Upper lobe of left lung (tissue), 6 donors: ENCODE results near the gene MANF. TPM values are rescaled to one million over a fixed set of nuclear protein-coding genes. Genes with fewer than 3 reads are reported as not detected.
"Not testable (repeated sequence)": the region's sequence is repeated elsewhere in the genome, so short reads cannot be mapped to it uniquely, and the experiment has no call there.

Source experiments
- ATAC-seq, 2 donors: fragments of 200-7000 bp; cut with Tn5 transposase; one replicate each; pipeline ENCODE4 v1.9.1; 2022; ENCODE audit warnings: mild to moderate bottlenecking in 2 of 2, moderate library complexity in 2 of 2; ENCODE audit not compliant: low FRiP score in 2 of 2
- DNase-seq, 2 donors: peaks; one replicate each; pipeline ENCODE4 v3.0.0-alpha.2; 2019 to 2020
- H3K27ac ChIP-seq, 4 donors: fragments of 200-600 bp; sonication (generic); one replicate each; pipeline ENCODE4 v1.5.1; 2016 to 2019
- H3K27me3 ChIP-seq, 4 donors: fragments of 200-600 bp; sonication (generic); one replicate each; pipeline ENCODE4 v1.5.1; 2017 to 2019
- H3K36me3 ChIP-seq, 4 donors: fragments of 200-600 bp; sonication (generic); one replicate each; pipeline ENCODE4 v1.5.1; 2016 to 2019
- H3K4me1 ChIP-seq, 4 donors: fragments of 200-600 bp; sonication (generic); one replicate each; pipeline ENCODE4 v1.5.1; 2018 to 2019
- H3K4me3 ChIP-seq, 4 donors: fragments of 200-600 bp; sonication (generic); one replicate each; pipeline ENCODE4 v1.5.1; 2017 to 2019; ENCODE audit warnings: mild to moderate bottlenecking in 2 of 4, moderate library complexity in 1 of 4
- H3K9me3 ChIP-seq, 4 donors: fragments of 200-600 bp; sonication (generic); one replicate each; pipeline ENCODE4 v1.5.1; 2018 to 2019
- EP300 ChIP-seq, 4 donors: sonication (generic); formaldehyde crosslinking; IDR thresholded peaks; one replicate each; pipeline ENCODE4 v1.5.1; 2017; ENCODE audit warnings: antibody characterized with exemption in 4 of 4, control low read depth in 2 of 4
- POLR2A ChIP-seq, 4 donors: fragments of 450-650 bp; IDR thresholded peaks; one replicate each; pipeline ENCODE4 v1.5.1; 2016 to 2017; ENCODE audit warnings: antibody characterized with exemption in 4 of 4, mild to moderate bottlenecking in 2 of 4
- POLR2AphosphoS5 ChIP-seq, 2 donors: sonication (generic); formaldehyde crosslinking; IDR thresholded peaks; one replicate each; pipeline ENCODE4 v1.5.1; 2017; ENCODE audit warnings: antibody characterized with exemption in 2 of 2
- WGBS, 2 donors: methylation state at CpG; one replicate each; pipeline ENCODE4 v1.1.5; 2017 to 2018; 5-methylcytosine and 5-hydroxymethylcytosine counted together
- total RNA-seq, 6 donors: library from RNA; depleted of rRNA in 4 of 6; stranded (reverse); fragments of >200 nt in 4 of 6; gene quantifications; one replicate each; pipeline versions ENCODE4 v1.1.0 to v1.2.1, GENCODE V29; 2016 to 2021
- TF ChIP-seq, protein P1 (sequence below), 6 experiments: fragments of 450-650 bp in 4 of 6; fragments of 200-600 bp in 2 of 6; sonication (generic) in 2 of 6; IDR thresholded peaks; one replicate each; pipeline ENCODE4 v1.5.1; 2016 to 2019; ENCODE audit warnings: antibody characterized with exemption in 6 of 6
- donor health status: DM: no; HTN: no; CAD: no; lungs with moderate emphysema.
- donor health status: DM: no; HTN: yes; CAD: no; lungs with severe emphysema.

Gene MANF
- total RNA-seq, 6 donors from 2014 or later: 19.0 to 102 (median 54.5) TPM

- Histone ChIP-seq H3K36me3 (peaks cover 0 to 25% (median 4%) of the 10 kb centered on the region in 4 donors), H3K27ac (peak overlapping the region; percentile 91 to 96 (median 94)), H3K4me1 (peaks cover 34 to 51% (median 40%) of the 10 kb centered on the region in 4 donors), H3K4me3 (peak overlapping the region; percentile 63 to 97 (median 88)), H3K9me3 (no peaks in the 10 kb centered on the region), H3K27me3 (no peaks in the 10 kb centered on the region)
- WGBS, 2 donors: 0 to 2% methylated on average over 18 to 22 of the region's 29 CpGs
- TF ChIP-seq POLR2AphosphoS5 (IDR thresholded peaks at IDR 0.05): no peak
- peak; percentile 51 to 60 for ATAC-seq
- peak; percentile 47 to 83 for DNase-seq
Observed at GRCh38 chr3:51384055-51384725, 901 bp upstream of the MANF start.

- DNase-seq: no peak
Observed at GRCh38 chr3:51385621-51386091, 565 bp downstream of the MANF start.

DNA sequence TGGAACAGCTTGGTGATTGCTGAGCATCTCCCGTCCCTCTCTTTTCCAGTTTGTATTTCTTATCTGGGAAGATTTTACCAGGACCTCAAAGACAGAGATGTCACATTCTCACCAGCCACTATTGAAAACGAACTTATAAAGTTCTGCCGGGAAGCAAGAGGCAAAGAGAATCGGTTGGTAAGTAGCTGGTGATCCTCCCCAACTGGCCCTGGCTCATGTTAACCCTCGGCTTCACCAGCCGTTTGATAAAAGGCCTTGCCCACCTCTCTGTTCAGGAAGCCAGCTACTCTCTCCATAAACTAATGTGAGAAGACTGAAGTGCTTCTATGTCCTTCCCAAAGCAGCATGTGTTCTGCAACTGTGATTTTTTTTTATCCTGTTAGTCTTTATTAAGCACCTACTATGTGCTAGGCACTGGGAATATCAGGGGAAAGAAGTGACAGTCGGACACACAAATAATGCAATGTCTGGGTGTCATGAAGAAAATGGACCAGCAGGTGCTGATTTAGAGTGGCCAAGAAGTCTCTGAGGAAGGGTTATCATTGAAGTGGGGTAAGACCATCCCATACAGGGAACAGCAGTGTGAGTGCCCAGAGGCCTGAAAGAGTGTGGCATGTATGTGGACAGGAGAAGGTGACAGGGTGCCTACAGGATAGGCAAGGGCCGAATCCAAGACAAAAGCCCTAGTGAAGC is 1.2 kb downstream of the MANF start:
- H3K4me1 ChIP-seq: peaks cover 48 to 65% (median 53%) of the 10 kb centered on the region in 4 donors
- ATAC-seq (no peak), DNase-seq (no peak)
- H3K4me3 ChIP-seq: peak overlapping the region; percentile 82 to 97 (median 88)
- peak overlapping the region; percentile 91 to 96 (median 94) for H3K27ac ChIP-seq
- H3K9me3 ChIP-seq: no peaks in the 10 kb centered on the region
- H3K36me3 ChIP-seq: peaks cover 0 to 34% (median 4%) of the 10 kb centered on the region in 4 donors
- TF ChIP-seq POLR2A (IDR thresholded peaks at IDR 0.05) (no peak), EP300 (IDR thresholded peaks at IDR 0.05) (no peak), POLR2AphosphoS5 (IDR thresholded peaks at IDR 0.05) (no peak)
- TF ChIP-seq, protein P1, sequence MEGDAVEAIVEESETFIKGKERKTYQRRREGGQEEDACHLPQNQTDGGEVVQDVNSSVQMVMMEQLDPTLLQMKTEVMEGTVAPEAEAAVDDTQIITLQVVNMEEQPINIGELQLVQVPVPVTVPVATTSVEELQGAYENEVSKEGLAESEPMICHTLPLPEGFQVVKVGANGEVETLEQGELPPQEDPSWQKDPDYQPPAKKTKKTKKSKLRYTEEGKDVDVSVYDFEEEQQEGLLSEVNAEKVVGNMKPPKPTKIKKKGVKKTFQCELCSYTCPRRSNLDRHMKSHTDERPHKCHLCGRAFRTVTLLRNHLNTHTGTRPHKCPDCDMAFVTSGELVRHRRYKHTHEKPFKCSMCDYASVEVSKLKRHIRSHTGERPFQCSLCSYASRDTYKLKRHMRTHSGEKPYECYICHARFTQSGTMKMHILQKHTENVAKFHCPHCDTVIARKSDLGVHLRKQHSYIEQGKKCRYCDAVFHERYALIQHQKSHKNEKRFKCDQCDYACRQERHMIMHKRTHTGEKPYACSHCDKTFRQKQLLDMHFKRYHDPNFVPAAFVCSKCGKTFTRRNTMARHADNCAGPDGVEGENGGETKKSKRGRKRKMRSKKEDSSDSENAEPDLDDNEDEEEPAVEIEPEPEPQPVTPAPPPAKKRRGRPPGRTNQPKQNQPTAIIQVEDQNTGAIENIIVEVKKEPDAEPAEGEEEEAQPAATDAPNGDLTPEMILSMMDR (IDR thresholded peaks at IDR 0.05): no peak
- no peaks in the 10 kb centered on the region for H3K27me3 ChIP-seq
- 38 to 39% methylated on average over 8 of the region's 8 CpGs for WGBS, 2 donors

More at GRCh38 chr3:51385621-51386091, 565 bp downstream of the MANF start:
- TF ChIP-seq, protein P1 (IDR thresholded peaks at IDR 0.05): no peak
- TF ChIP-seq POLR2AphosphoS5 (IDR thresholded peaks at IDR 0.05) (no peak), POLR2A (IDR thresholded peaks at IDR 0.05) (no peak), EP300 (IDR thresholded peaks at IDR 0.05) (no peak)
- peak overlapping the region; percentile 82 to 97 (median 88) for H3K4me3 ChIP-seq
- WGBS, 2 donors: 4 to 6% methylated on average over 11 to 18 of the region's 18 CpGs
- H3K27me3 ChIP-seq: no peaks in the 10 kb centered on the region
- ATAC-seq: no peak
- H3K27ac ChIP-seq: peak overlapping the region; percentile 91 to 96 (median 94)
- H3K4me1 ChIP-seq: peaks cover 47 to 63% (median 50%) of the 10 kb centered on the region in 4 donors
- H3K36me3 ChIP-seq: peaks cover 0 to 34% (median 4%) of the 10 kb centered on the region in 4 donors
- no peaks in the 10 kb centered on the region for H3K9me3 ChIP-seq

- Histone ChIP-seq H3K27me3 (no peaks in the 10 kb centered on the region), H3K9me3 (no peaks in the 10 kb centered on the region), H3K27ac (peak overlapping the region in 2 of 4 donors; percentile 91 to 96), H3K36me3 (peaks cover 0 to 34% (median 4%) of the 10 kb centered on the region in 4 donors), H3K4me1 (peaks cover 48 to 67% (median 54%) of the 10 kb centered on the region in 4 donors), H3K4me3 (peak overlapping the region in 1 of 4 donors; percentile 97)
- no peak for ATAC-seq
- 90 to 95% methylated on average over 5 of the region's 5 CpGs for WGBS, 2 donors
- TF ChIP-seq POLR2AphosphoS5 (IDR thresholded peaks at IDR 0.05) (no peak), EP300 (IDR thresholded peaks at IDR 0.05) (no peak), POLR2A (IDR thresholded peaks at IDR 0.05) (no peak)
- TF ChIP-seq, protein P1 (IDR thresholded peaks at IDR 0.05): no peak
- DNase-seq: peak in 1 of 2 donors; percentile 45
Observed at GRCh38 chr3:51386852-51387229, 1.8 kb downstream of the MANF start.

GRCh38 chr3:51387281-51387680 is 2.2 kb downstream of the MANF start:
- H3K4me1 ChIP-seq: peaks cover 53 to 71% (median 59%) of the 10 kb centered on the region in 4 donors
- not testable (repeated sequence) for H3K27me3 ChIP-seq, H3K9me3 ChIP-seq, ATAC-seq
- 45 to 66% methylated on average over 6 of the region's 6 CpGs for WGBS, 2 donors
- DNase-seq: peak in 1 of 2 donors; percentile 30
- peak overlapping the region in 1 of 4 donors; percentile 97 for H3K4me3 ChIP-seq
- peak overlapping the region in 2 of 4 donors; percentile 91 to 96 for H3K27ac ChIP-seq
- H3K36me3 ChIP-seq: peaks cover 0 to 35% (median 4%) of the 10 kb centered on the region in 4 donors
